Germinal center (tissue), 1 donor: ENCODE data around the gene P2RX6.
A peak's percentile ranks its signal among the peaks of the same experiment; 100 is the strongest.
"Not testable (repeated sequence)": the region's sequence is repeated elsewhere in the genome, so short reads cannot be mapped to it uniquely, and the experiment has no call there.

ENCODE experiments used
- DNase-seq: peaks from one replicate; pipeline ENCODE4 v3.0.0; 2012; ENCODE audit warnings: mixed read lengths, low spot score

P2RX6 gene

GRCh38 chr22:21031545-21032036 is 16.6 kb downstream of the P2RX6 start:
- no peak for DNase-seq

DNA sequence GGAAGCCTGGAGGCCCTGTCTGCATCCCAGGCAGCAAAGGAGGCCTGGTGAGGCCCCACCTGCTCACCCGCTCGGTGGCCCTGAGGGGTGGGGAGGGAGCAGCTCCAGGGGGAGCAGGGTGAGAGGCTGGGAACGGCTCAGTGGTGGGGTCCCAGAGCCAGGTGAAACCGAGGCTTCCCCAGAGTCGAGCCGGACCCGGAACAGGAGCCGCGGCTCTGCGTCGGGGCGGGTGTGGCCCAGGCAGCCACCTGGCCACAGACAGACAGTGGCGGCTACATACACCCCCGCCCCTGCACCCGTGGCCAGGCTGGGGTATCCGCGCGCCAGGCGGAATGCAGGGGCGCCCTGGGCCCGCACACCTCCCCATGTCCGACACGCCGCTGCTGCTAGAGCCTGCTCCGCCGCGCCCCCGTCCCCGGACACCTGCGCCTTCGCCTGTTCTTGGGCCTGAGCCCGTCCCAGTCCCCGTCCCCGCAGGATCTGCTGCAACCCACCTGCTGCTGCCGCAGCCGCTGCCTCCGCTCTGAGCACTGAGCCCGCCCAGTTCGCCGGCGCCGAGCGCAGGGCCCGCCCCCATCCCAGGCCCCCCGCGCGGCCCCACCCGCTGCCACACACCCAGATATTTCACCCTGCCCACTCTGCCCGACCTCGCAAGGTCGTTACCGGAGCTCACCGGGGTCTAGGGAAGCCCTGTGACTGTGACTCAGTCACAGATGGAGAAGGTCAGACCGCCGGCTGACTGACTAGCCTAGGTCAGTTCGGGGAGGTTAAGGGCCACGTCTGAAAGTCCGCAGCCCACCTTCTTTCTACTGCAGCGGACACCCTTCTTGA is 17.3 kb downstream of the P2RX6 start, which contains the start of gene SLC7A4:
SLC7A4 (minus strand) TSS at position 525 of the 831 bp plus-strand sequence. CDS start 749 bp downstream, outside the sequence.
- DNase-seq = no peak

DNA sequence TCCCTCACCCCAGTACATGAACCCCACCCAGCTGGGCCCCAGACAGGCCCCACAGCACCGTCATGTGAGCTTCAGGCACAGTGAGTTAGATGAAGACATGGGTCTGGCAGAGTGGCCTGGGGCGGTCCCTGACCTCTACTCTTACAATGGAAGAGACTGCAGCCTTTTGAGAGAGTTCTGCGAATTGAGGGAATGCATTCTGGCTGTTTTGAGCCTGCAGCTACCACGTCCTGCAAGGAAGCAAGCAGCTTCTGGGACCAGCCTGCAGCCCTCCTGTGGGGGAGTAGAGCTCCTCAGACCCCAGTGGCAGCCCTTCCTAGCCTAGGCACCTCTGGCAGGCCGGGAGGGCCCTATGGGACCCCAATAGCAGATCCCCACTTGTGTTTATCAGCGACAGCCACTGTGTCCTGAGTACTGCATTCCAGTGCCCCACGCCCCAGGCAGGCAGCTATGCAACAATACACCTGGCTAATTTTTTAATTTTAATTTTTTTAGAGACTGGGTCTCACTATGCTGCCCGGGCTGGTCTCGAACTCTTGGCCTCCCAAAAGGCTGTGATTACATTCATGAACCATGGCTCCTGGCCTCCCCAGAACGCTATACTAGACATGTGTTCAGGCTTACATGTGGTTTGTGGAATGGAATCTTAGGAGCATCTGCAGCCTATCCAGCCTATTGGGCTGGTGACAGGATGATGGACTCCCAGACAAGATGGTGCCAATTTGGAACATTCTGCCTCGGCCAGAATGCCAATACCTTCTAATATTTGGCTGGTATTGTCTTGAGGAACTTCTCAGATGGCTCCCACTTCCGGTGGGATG is 18.1 kb downstream of the P2RX6 start:
- no peak for DNase-seq

DNA sequence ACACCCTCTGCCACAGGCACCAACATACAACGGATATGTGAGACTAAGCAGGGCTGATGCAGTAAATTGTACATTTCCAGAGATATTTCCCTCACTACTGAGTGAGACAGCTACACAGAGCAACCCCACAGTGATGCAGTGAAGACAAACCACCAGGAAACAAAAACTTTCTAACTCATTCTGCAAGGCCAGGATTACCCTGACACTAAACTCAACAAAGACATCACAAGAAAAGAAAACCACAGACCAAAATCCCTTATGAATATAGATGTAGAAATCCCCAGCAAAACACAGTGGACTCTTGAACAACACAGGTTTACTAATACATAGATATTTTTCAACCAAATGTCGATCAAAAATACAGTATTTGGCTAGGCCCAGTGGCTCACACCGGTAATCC is 18.9 kb downstream of the P2RX6 start:
- no peak for DNase-seq

DNA sequence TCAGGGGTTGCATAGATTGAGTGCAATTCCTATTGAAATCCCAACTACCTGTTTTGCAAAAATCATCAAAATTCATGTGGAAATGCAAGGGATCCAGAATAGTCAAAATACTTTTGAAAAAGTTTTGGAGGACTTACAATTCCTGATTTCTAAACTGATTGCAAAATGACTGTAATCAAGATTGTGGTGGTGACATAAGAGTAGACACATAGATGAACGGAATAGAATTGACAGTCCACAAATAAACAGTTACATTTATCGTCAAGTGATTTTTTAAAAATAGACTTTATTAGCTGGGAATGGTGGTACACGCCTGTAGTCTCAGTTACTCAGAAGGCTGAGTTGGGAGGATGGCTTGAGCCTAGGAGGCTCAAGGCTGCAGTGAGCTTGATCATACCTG is 20.0 kb downstream of the P2RX6 start:
- no peak for DNase-seq

DNA sequence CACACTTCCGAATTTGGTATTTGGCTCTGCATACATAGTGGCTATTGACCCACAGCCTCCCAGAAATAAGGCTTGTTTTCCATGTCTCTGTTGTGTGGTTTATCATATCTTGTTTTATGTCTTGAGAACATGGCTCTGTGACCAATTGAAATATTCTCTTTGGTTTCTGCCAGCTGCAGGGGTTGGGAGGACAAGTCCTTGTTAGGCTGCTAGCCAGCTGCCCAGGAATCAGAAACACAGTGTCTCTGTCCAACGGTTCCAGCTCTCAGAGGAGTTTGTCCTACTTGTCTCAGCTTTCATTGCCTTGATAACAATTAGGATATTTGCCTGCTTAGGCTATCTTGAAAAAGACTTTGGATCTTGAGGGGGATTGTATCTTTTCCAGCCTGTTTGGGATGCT is 23.4 kb downstream of the P2RX6 start:
- DNase-seq = no peak

GRCh38 chr22:21039158-21039557 is 24.2 kb downstream of the P2RX6 start:
- not testable (repeated sequence) for DNase-seq

DNA sequence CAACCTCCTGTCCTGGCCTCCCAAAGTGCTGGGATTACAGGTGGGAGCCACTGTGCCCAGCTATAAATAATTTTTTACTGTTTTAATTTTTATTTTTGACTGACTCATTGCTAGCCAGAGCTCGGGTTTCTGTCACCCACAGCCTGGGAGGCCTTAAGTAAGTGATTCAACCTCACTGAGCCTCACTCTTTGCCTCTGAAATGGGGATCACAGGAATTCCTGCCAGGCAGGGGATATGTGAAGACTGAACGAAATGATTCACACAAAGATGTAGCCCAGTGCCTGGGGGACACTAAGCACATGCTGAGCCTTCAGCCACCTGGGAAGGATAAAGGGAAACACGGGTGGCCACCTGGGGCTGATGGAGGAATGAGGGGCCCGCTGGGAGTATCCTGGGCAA is 27.0 kb downstream of the P2RX6 start:
- no peak for DNase-seq

DNA sequence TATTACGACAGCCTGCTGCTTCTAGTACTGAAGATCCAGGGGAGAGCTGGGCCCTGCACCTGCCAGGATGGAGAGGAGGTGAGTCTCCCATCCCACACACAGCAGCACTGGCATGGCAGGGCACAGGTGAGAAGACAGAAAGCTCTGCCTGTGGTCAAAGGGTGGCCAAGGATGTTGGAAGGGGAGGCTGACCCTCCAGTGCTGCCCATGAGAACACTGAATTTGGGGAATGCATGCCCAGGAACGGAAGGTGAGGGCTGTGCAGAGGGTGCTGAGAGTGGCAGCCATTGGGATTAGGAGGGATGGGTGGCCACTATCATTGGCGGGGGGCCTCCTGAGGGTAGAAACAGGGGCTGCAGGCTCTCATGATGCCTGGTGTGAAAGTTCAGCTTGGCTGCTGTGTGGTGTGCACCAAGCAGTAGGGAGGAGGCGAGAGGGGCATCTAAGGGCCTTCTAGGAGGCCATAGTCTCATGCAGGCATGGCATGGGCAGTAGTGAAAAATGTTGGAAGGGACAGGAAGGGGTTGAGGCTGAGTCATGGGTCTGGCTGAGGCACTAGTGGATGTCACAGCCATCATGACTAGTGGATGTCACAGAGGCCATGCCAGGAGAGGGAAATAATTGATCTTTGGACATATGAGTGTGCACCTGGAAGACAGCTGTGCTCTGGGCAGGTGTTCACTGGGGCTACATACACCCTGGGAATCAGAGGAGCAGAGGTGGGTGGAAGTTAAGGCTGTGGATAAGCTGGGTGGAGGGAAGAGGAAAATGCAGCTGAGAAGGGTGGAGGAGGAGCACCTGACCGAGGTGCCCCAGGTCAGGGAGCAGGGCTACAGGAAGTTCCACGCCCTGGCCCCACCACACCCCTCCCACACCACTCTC is 28.3 kb downstream of the P2RX6 start:
- DNase-seq = no peak

DNA sequence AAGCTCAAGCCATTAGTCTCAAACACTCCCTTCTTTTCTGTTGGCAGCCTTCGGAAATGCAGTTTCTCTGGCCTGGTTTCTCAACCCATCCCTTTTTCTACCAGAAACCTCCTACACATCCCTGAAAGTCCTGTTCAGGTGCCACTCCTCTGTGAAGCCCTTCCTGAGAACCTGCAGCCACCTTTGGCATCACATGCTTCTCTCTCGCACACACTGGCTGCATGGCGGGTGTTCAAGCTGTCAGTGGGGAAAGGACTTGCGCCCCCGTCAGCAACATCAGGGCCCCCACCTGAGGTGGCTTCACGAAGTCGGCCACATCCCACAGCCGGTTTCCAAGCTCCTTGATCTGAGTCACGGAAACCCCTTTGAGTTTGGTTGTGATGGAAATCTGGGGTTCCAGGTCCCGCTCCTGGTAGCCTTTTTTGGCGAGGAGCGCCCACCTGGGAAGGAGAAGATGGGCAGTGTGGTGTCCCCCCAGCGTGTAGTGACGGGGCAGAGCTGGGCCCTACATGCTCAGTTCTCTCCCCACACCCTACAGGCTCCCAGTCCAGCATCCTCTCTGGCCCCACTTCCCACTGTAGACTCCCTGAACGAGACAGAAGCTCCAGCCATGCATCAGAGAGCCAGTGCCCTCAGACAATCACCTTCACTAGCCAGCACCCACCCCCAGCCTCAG is 29.0 kb downstream of the P2RX6 start:
- no peak for DNase-seq

DNA sequence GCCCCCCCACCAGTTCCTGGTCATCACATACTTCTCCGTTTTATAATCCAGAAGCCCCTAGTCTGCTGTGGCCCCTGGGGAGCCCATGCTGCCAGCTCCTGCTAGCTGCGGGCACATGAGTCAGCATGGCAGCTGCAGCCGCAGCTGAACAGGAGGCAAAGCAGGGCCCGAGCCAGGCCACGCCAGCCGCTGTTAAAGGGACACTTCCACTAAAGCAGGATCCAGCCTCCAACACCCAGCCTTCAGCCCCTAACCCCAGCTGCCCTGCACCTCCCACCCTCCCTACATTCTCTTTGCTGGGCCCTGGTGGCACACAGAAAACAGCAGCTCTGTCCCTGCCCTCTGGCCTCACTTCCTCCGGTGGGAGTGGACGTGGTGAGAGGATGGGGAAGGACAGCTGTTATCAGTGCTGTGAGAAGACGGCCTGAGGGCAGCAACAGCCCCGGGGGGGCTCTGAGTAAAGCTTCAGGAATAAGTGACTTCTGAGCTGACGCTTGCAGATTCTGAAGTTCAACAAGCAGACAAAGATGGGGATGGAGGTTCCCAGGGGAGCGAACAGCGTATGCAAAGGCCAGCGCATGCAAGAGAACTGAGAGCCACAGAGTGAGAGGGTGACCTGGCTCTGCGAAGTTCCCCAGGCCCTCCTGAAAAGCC is 30.1 kb downstream of the P2RX6 start:
- DNase-seq = no peak

- peak; percentile 87 for DNase-seq
Measured at GRCh38 chr22:21045585-21046294, 30.8 kb downstream of the P2RX6 start, which contains the start of gene LRRC74B. Gene LRRC74B, plus strand, starts transcription at chr22:21045946. Its CDS starts 41 bp downstream, at chr22:21045987.

DNA sequence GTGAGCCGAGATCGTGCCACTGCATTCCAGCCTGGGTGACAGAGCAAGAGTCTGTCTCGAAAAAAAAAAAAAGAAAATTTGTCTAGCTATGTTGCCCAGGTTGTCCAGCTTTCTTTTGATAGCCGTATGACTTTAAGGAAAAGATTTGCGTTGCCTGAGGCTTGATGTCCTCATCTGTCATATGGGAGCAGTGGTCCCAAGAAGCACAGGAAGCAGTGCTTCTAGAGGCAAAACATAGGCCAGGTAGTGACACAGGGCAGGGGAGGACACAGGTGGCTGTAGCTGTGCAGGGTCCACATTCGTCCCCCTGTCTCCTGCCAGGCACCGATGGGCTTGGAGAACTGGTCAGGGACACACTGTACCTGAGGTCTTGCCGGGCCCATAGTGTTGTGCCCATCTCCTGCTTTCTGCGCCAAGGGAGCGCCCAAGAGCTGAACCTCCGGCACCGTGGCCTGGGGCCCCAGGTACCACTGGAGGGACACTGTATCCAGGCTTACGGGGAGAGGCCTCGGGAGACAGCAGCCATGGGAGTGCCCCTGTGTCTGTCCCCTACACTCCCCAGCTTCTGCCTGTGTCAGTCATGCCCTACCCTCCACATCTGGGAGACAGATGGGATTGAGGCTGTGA is 32.2 kb downstream of the P2RX6 start:
- no peak for DNase-seq

- no peak for DNase-seq
Measured at GRCh38 chr22:21047730-21048129, 32.8 kb downstream of the P2RX6 start.

DNA sequence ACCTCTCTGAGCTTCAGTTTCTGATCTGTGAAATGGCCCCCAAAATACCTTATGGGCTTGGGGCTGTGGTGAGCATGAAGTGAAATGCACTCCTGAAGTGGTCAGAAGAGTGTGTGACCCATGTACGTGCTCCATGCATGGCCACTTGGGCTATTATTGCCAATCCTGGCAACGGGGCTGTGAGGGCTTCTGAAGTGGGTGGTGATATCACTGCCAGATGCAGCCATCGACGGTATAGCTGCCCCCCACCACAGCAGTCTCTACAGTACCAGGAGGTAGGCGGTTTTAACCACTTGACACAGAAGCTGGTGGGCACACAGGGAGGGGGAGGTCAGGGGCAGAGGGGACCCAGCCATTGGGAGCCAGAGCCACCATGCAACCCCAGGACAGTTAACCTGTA is 33.5 kb downstream of the P2RX6 start:
- DNase-seq = not testable (repeated sequence)

DNA sequence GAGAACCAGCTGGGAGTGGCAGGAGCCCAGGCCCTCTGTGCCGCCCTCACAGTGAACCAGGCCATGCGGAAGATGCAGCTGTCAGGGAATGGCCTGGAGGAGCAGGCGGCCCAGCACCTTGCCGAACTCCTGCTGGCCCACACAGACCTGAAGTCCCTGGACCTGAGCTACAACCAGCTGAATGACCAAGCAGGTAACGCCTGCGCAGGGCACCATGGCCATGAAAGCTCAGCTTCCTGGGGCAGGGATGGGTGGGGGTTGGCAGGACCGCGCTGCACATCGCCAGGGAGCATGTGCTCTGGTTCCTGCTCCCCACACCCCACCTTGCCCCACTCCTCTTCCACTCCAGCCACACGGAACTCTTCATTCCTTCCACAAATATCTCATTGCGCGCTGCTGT is 34.0 kb downstream of the P2RX6 start:
- DNase-seq = not testable (repeated sequence)

DNA sequence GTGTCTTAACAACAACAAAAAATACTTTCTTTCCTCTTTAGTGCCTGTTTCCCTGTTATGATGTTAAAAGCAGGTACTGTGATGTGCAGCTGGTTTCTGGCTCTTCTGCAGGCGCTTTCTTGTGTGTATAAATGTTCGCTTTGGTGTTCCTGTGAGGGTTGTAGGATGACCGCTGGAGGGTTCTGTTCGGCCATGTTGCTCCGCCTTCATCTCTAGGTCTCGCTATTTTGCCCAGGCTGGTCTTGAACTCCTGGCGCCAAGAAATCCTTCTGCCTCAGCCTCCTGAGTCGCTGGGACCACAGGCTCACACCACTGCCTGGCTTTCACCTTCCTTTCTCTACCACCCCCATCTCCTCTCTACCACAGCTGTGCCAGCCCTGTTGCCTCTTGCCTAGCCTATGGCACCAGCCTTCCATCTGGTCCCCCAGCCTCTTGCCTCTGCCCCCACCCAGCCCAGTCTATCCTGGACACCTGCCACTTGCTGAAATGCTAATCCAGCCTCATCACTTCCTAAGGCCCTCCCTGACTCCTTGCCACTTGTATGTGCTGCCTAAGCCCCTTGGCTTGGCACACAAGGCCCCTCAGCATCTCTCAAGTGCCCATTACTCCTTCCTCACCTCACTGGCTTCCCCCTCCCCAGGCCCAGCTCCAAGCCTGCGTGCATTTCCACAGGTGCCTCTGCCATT is 36.3 kb downstream of the P2RX6 start:
- no peak for DNase-seq

DNA sequence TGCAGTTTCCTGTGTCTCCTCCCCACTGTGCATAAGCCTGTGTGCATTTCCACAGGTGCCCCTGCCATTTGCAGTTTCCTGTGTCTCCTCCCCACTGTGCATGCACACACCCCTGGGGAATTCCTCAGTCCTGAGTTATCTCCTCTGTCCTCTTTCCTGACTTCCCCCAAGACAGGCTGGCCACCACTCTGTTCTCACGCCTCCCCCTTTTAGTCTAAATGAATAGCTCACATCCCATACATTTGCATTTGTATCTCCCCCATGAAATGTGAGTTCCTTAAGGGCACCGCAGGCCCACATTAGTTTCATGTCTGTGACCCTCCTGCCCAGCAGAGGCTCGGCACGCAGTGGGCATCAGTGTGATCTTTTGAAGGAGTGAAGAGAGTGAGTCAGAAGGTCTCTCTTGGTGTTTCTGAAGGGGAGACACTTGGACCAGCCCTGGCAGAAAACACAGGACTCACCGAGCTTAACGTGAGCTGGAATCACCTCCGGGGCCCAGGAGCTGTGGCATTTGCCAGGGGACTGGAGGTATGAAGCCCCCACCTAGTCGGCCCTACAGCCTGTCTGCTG is 37.0 kb downstream of the P2RX6 start:
- no peak for DNase-seq
